GM21526 (cell line): Measurements from ENCODE around the gene LRRC14B.
"Not testable (repeated sequence)": the region's sequence is repeated elsewhere in the genome, so short reads cannot be mapped to it uniquely, and the experiment has no call there.

ENCODE experiments used
- ATAC-seq: cut with Tn5 transposase; IDR thresholded peaks from one replicate; pipeline ENCODE4 v1.9.1; 2021; ENCODE audit warnings: moderate library complexity; ENCODE audit not compliant: unreplicated experiment, low FRiP score

The LRRC14B gene

GRCh38 chr5:231661-232060 is 40.4 kb downstream of the LRRC14B start:
- ATAC-seq = no peak

- ATAC-seq = not testable (repeated sequence)
These were observed 42.1 kb downstream of the LRRC14B start for GRCh38 chr5:233426-233825.

GRCh38 chr5:234450-234849 is 43.2 kb downstream of the LRRC14B start:
- no peak for ATAC-seq

- not testable (repeated sequence) for ATAC-seq
These were observed 44.2 kb downstream of the LRRC14B start for GRCh38 chr5:235527-235926.

- not testable (repeated sequence) for ATAC-seq
These were observed 46.6 kb downstream of the LRRC14B start for GRCh38 chr5:237931-238330.

- ATAC-seq = not testable (repeated sequence)
These were observed 49.3 kb downstream of the LRRC14B start for GRCh38 chr5:240550-240949.

- ATAC-seq = not testable (repeated sequence)
These were observed 49.9 kb downstream of the LRRC14B start for GRCh38 chr5:241045-241669.

- ATAC-seq = not testable (repeated sequence)
These were observed 52.5 kb downstream of the LRRC14B start for GRCh38 chr5:243683-244367.

GRCh38 chr5:245717-246116 is 54.4 kb downstream of the LRRC14B start:
- ATAC-seq = not testable (repeated sequence)
